ENCODE results near the gene STOM. TPM values are rescaled to one million over a fixed set of nuclear protein-coding genes. Genes with fewer than 3 reads are reported as not detected.

The STOM gene
- total RNA-seq, 2 donors from 2014 or later: 26.6 to 35.6 TPM

DNA sequence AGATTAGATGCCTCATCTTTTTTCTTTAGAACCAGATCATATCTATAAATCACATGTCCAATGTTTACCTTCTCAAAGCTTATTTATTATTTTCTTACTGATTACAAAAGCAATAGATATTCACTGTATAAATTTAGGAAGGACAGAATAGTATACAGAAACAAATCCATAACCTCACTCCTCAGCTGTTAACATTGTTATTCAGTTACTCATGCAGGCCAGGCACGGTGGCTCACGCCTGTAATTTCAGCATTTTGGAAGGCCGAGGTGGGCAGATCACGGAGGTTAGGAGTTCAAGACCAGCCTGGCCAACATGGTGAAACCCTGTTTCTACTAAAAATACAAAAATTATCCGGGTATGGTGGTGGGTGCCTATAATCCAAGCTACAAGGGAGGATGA is 15.3 kb downstream of the STOM start:
- Histone ChIP-seq H3K4me3 (ENCODE audit: low read length) (no peak overlapping the region), H3K27ac (ENCODE audit: low read depth, low read length) (no peak overlapping the region), H3K9me3 (ENCODE audit: control insufficient read depth, low read length) (no peaks in the 10 kb centered on the region), H3K9ac (ENCODE audit: extremely low read depth, low read length, poor library complexity, severe bottlenecking) (no peak overlapping the region), H3K27me3 (ENCODE audit: control insufficient read depth, insufficient read depth, low read length, poor library complexity, severe bottlenecking) (no peaks in the 10 kb centered on the region), H3K36me3 (ENCODE audit: control insufficient read depth, insufficient read depth, low read length) (no peaks in the 10 kb centered on the region), H3K4me1 (ENCODE audit: control insufficient read depth, insufficient read depth, low read length) (peaks cover 10% of the 10 kb centered on the region)
- peaks cover 7% of the 10 kb centered on the region for H3K36me3 Mint-ChIP-seq (ENCODE audit: low read depth)
- H3K9me3 Mint-ChIP-seq: no peaks in the 10 kb centered on the region
- DNase-seq: no peak
- no peak overlapping the region for H3K27ac Mint-ChIP-seq
- 81 to 96% methylated on average over 4 to 5 of the region's 5 CpGs for WGBS, 2 experiments (ENCODE audit: insufficient coverage in 1 of 2, insufficient read length in 1 of 2)
- H3K27me3 Mint-ChIP-seq (ENCODE audit: insufficient read depth): no peaks in the 10 kb centered on the region
- H3K4me3 Mint-ChIP-seq: no peak overlapping the region
- H3K4me1 Mint-ChIP-seq: peaks cover 24% of the 10 kb centered on the region
- TF ChIP-seq, protein P1, sequence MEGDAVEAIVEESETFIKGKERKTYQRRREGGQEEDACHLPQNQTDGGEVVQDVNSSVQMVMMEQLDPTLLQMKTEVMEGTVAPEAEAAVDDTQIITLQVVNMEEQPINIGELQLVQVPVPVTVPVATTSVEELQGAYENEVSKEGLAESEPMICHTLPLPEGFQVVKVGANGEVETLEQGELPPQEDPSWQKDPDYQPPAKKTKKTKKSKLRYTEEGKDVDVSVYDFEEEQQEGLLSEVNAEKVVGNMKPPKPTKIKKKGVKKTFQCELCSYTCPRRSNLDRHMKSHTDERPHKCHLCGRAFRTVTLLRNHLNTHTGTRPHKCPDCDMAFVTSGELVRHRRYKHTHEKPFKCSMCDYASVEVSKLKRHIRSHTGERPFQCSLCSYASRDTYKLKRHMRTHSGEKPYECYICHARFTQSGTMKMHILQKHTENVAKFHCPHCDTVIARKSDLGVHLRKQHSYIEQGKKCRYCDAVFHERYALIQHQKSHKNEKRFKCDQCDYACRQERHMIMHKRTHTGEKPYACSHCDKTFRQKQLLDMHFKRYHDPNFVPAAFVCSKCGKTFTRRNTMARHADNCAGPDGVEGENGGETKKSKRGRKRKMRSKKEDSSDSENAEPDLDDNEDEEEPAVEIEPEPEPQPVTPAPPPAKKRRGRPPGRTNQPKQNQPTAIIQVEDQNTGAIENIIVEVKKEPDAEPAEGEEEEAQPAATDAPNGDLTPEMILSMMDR (conservative IDR thresholded peaks at IDR 0.05): no peak

DNA sequence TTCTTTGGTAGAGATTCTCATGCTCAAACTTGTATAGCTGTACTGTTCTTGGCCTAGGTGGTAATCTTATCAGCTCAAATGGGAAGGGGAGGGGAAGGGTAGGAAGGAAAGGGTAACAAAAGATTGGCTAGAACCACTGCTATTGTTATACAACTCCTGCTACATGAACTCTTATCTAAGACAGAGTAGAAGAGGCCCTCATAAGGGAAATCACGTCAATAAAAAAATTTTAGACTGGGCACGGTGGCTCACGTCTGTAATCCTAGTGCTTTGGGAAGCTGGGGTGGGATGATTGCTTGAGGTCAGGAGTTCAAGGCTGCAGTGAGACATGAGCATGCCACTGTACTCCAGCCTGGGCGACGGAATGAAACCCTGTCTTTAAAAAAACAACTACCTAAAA is 15.9 kb downstream of the STOM start:
- Histone ChIP-seq H3K27ac (ENCODE audit: low read depth, low read length) (no peak overlapping the region), H3K27me3 (ENCODE audit: control insufficient read depth, insufficient read depth, low read length, poor library complexity, severe bottlenecking) (no peaks in the 10 kb centered on the region), H3K9me3 (ENCODE audit: control insufficient read depth, low read length) (no peaks in the 10 kb centered on the region), H3K4me3 (ENCODE audit: low read length) (no peak overlapping the region), H3K36me3 (ENCODE audit: control insufficient read depth, insufficient read depth, low read length) (no peaks in the 10 kb centered on the region), H3K9ac (ENCODE audit: extremely low read depth, low read length, poor library complexity, severe bottlenecking) (no peak overlapping the region), H3K4me1 (ENCODE audit: control insufficient read depth, insufficient read depth, low read length) (peaks cover 10% of the 10 kb centered on the region)
- Mint-ChIP-seq H3K36me3 (ENCODE audit: low read depth) (peaks cover 7% of the 10 kb centered on the region), H3K27ac (no peak overlapping the region), H3K4me1 (peaks cover 24% of the 10 kb centered on the region), H3K27me3 (ENCODE audit: insufficient read depth) (no peaks in the 10 kb centered on the region), H3K4me3 (no peak overlapping the region), H3K9me3 (no peaks in the 10 kb centered on the region)
- TF ChIP-seq, protein P1 (conservative IDR thresholded peaks at IDR 0.05): no peak
- 95 to 100% methylated on average over 3 to 5 of the region's 5 CpGs for WGBS, 2 experiments (ENCODE audit: insufficient coverage in 1 of 2, insufficient read length in 1 of 2)
- no peak for DNase-seq

DNA sequence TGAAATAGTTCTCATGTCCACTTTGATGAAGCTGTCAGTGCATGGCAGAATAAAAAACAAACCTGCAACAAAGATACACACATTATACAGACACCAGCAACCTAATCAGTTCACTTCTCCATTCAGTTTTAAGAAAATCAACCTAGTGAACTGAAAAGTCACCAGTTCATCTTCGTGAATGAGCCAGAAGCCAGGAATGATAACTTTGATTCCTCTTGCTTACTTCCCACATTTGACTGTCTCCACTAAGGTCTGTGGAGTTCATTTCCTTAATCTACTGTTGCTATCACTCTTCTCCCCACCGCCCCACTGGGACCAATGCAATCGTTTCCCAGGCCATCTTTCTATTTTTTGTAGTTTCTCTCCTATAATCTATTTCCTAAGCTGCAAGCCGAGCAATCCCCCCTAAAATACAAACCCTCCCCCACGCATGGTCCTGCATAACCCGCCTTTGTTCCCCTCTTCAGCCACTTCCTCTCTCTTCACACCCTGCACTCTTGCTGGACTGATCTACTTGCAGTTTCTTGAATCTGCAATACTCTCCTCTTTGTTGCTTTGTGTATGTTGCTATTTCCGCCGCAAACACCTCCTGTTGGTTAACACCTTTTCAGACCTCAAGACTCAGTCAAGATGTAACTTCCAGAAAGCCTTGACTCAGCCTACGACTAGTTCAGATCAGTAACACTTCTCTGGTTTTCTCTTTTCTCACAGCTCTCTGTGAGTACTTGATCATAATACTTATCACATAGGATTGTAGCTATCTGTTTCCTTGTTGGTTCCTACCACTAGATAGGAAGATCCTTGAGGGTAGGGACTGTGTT is 16.6 kb downstream of the STOM start:
- H3K4me3 Mint-ChIP-seq: no peak overlapping the region
- Histone ChIP-seq H3K4me3 (ENCODE audit: low read length) (no peak overlapping the region), H3K9me3 (ENCODE audit: control insufficient read depth, low read length) (no peaks in the 10 kb centered on the region)

More for the DNA sequence above, 16.6 kb downstream of the STOM start:
- Histone ChIP-seq H3K27ac (ENCODE audit: low read depth, low read length) (no peak overlapping the region), H3K27me3 (ENCODE audit: control insufficient read depth, insufficient read depth, low read length, poor library complexity, severe bottlenecking) (no peaks in the 10 kb centered on the region), H3K4me1 (ENCODE audit: control insufficient read depth, insufficient read depth, low read length) (peaks cover 10% of the 10 kb centered on the region), H3K9ac (ENCODE audit: extremely low read depth, low read length, poor library complexity, severe bottlenecking) (no peak overlapping the region), H3K36me3 (ENCODE audit: control insufficient read depth, insufficient read depth, low read length) (no peaks in the 10 kb centered on the region)
- TF ChIP-seq, protein P1 (conservative IDR thresholded peaks at IDR 0.05): no peak
- peak overlapping the region; percentile 72 for H3K27ac Mint-ChIP-seq
- WGBS, 2 experiments (ENCODE audit: insufficient coverage in 1 of 2, insufficient read length in 1 of 2): 81% methylated on average over 5 to 9 of the region's 9 CpGs
- DNase-seq: no peak
- H3K27me3 Mint-ChIP-seq (ENCODE audit: insufficient read depth): no peaks in the 10 kb centered on the region
- H3K4me1 Mint-ChIP-seq: peaks cover 24% of the 10 kb centered on the region
- H3K9me3 Mint-ChIP-seq: no peaks in the 10 kb centered on the region
- H3K36me3 Mint-ChIP-seq (ENCODE audit: low read depth): peaks cover 7% of the 10 kb centered on the region

Measured in endodermal cell (in vitro differentiated cells).